ENCODE measurements around the gene NTF3.

Gene NTF3

DNA sequence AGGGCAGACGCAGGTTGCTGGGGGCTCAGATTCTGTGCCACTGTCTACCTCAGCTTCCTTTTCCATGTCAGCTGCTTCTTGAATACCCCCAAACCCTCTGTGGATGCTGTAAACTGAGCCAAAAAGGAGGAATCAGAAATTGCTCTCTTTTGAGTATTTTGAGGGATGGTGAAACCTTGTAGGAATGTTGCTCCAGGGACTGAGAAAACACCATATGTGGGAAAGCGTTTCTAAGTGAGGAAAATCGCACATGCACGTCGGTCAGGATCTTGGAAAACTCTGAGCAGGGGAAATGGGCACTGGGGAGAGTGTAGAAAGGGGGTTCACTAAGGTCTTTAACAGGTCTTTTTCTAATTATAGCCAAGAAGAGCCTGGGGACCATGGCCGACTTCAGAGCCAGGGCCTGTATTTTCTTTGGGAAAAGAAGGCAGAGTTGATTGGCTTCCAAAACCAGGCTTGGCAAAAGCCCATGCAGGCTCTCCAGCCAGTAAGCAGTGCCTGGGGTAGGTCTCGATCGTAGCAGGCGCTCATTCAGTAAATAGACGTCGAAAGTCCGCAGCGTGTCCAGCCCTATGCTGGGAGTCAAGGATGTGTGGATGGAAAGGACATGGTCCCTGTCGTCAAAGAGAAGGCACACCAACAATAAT lies 58.0 kb downstream of the NTF3 start:
- no peak for DNase-seq

- DNase-seq: no peak
Observed at GRCh38 chr12:5492562-5492961, 60.7 kb downstream of the NTF3 start.

DNA sequence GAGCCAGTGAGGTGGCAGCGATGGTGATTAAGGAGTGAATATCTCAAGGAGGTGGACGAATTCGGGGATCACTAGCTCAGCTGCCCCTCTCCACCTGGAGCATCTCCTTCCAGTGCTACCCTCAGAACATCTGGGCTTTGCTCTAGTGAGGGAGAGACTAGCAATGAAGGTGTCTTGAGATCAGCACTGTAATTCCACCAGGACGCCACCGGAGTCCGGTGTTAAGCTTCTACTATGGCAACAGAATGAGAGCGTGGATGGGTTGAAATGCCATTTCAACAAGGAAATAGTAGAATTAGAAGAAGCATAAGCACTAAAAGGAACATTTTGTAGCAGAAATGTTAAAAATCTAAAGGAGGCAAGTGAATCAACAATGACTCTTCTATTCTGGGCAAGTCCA lies 61.1 kb downstream of the NTF3 start:
- no peak for DNase-seq

DNA sequence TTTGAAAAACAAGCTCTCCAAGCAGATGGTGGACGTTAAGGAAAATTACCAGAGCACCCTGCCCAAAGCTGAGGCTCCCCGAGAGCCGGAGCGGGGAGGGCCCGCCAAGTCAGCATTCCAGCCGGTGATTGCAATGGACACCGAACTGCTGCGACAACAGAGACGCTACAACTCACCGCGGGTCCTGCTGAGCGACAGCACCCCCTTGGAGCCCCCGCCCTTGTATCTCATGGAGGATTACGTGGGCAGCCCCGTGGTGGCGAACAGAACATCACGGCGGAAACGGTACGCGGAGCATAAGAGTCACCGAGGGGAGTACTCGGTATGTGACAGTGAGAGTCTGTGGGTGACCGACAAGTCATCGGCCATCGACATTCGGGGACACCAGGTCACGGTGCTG lies 62.4 kb downstream of the NTF3 start:
- DNase-seq: no peak

DNA sequence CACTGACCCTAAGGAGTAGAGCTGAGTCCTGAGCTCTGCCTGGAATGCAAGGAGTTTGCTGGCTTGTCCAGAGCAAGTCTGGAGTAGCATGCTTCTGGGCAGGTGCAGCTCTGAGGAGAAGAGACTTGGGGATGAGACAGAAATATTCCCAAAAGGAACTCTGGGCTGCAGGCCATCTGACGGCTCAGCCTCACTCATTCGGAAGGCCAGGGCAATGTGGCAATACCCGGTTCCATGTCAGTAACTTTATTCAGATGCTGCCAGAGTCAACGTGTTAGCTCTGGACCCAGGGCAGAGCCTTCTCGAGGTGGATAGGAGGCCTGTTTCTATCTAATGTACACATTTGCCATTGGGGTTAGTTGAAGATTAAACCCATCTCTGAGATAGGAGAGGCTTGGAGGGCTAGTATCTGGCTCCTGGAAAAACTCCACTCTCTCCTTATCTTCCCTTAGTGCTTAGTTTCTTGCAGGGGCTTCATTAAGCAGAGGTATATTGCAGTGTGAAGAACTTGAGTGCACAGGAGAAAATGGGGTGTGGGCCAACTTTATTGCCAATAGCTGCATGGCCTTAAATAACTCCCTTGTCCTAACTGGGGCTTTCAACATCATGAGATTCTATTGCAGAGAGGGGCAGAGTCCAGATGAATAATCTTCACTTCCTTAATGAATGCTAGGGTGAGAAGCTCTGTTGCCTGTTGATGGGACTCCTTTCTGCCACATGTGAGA lies 65.6 kb downstream of the NTF3 start:
- DNase-seq: no peak

DNA sequence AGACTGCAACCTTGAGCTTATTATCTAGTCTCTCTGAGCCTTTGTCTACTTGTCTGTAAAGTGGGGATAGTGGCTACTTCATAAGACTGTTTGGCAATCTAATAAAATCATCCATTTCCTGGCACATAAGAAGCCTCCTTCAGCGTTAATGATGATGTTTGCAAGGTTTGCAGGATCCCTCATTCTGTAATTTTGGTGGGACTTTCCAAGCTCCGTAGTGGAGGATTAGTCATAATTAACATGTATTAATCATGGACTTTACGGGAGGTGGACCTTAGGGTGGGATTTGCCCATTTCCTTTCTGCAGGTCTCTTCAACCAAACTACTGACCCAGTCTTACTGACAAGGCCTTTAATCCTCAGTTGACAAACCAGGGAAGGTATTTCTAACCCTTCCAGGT lies 66.2 kb downstream of the NTF3 start:
- DNase-seq: no peak

DNA sequence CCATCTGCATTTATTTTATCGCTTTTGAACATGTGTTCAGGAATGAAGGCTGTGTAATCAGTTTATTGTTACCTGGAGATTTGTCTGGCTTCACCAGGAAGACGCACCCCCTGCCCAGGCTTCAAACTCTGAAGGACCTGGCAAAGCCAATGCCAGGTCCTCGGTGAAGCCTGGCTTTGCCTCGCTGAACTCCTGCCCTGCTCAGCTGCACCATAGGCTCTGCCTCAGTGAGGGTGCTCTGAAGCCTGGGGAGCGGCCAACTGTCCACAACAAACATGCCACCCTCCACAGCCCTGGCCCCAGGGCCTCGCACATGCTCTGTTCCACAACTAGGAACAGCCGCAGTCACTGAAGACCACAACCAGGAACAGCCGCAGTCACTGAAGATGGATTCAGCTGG lies 66.9 kb downstream of the NTF3 start:
- DNase-seq: no peak

GRCh38 chr12:5499566-5500330 lies 67.8 kb downstream of the NTF3 start:
- DNase-seq: no peak

DNA sequence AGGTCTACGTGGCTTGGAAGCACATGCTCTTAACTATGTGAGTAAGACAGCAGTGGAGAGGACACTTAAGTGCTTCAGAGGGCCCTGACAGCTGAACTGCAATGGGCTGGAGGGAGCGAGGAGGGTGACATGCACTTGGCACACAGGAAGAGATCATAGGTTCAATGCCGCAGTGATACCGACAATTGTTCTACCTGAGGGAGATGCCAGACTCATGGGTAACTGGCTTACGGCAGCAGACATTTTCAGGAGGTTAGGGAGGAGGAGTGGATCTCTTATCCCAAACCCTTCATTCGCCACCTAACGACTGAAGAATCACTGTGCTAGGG lies 68.4 kb downstream of the NTF3 start:
- DNase-seq: no peak

DNA sequence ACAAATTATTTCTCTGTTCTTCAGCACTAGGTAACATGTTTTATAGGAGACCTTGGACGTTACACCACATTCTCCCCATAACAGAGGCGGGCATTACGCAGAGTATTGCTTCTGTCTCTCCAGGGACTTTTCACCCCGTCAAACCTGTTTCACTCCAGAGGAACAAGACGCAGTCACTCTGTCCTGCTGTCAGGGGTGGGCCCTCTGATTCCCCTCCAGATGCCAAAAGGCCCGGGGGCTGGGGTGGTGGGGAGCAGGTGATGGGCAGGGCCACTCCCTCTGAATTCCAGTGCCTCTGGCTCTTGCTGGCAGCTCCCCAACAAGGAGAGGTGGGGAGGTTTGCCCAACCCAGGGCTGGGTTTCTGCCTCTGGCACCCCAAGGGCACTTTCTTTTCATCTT lies 71.9 kb downstream of the NTF3 start:
- no peak for DNase-seq

GRCh38 chr12:5505116-5505515 lies 73.2 kb downstream of the NTF3 start:
- DNase-seq: no peak

GRCh38 chr12:5505751-5506150 lies 73.8 kb downstream of the NTF3 start:
- no peak for DNase-seq

- DNase-seq: no peak
Observed at GRCh38 chr12:5506295-5506694, 74.4 kb downstream of the NTF3 start.

GRCh38 chr12:5506821-5507231 lies 74.9 kb downstream of the NTF3 start:
- DNase-seq: no peak

DNA sequence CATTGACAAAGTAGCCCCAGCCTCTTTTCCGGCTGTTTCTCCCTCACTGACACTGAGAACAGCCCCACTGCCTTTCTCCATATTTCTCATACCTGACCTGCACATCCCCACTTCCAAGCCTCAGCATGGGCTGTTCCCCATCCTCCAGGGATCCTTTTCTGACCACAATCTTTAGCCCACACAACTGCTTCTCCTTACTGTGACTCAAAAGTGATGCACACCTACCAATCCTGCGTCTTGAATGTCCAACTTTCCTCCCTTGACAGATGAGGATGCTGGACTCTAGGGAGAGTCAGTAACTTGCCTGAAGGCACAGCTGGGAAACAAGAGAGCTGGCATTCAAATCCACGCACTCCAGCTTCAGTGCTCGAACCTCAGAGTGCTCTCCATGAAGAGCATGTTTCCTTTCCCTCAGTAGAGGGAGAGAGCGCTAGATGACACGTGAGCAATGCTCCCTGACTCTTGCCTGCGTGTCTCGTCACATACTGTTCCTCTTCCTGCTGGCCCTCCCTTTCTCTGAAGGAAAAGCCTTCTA lies 75.6 kb downstream of the NTF3 start:
- DNase-seq: no peak

- no peak for DNase-seq
Observed at GRCh38 chr12:5507944-5508343, 76.0 kb downstream of the NTF3 start.

GRCh38 chr12:5509102-5509501 lies 77.2 kb downstream of the NTF3 start:
- no peak for DNase-seq

GRCh38 chr12:5509557-5509956 lies 77.6 kb downstream of the NTF3 start:
- DNase-seq: no peak

DNA sequence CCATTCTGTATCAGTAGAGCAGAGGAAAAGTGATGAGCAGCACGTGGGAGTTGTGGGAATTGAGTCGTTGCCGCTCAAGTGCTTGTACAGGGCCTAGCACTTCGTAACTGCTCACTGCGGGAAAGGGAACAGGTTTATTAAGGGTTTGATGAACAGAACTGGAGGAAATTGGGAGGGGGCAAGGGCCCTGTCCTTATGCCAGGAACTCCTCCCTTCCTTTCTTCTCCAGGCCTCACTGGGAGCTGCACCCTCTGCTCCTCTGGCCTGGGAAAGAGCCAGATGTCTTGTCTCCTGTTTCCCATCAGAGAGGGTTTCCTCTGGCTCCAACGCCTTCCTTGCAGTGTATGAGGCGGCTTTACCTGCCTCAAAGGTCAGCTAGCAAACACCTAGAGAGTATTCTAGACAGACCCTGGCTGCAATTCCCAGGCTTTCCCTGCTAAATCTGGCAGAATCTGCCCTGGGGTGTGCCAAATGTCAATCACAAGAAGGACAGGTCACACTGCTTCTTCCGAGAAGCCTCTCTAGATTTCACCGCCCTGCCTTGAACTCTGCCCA lies 78.4 kb downstream of the NTF3 start:
- no peak for DNase-seq

GRCh38 chr12:5511256-5511643 lies 79.3 kb downstream of the NTF3 start:
- no peak for DNase-seq

DNA sequence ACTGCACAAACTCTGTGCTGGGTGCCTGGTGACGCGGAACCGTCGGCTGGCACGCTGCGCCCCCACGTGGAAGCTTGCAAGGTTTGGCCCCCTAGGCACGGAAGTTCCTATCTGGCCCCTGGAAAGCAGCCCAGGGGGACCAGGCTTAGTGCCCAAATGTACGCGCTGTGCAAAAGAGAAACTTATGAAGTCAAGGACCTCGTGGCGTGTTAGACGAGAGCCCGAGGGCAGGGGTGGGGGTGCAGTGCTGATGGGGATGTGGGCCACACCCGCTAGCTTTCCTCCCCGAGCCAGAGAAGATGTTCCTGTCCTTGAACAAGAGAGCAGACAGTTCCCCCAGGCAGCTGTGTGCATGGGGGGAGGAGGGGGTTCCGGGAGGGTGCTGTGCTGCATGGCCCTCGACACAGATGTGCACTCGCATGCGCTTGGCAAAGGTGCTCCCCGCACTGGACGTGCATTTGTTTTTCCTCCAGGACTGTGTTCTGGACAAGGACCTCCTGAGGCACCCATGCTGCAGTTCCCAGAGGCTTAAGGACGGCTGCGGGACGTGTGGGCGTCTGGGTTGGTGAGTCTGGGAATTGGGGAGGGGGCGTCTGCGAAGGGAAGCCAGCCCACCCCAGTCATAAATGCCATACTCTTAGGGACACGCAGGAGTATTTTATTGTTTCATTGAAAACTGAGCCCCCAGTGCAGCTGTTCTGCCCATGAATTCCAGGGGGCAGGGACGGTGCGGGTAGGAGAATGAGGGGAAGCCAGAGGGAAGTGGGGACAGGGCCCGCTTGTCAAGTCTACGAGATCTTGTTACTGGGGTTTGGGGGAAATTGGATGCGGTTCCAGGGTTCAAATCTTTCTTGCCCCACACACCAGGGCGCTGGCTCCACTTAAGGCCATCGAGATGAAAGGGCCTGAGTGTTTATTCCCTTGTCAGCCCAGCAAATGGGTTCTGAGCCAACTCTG lies 80.0 kb downstream of the NTF3 start:
- DNase-seq: peak in 1 of 5 experiments; percentile 4

DNA sequence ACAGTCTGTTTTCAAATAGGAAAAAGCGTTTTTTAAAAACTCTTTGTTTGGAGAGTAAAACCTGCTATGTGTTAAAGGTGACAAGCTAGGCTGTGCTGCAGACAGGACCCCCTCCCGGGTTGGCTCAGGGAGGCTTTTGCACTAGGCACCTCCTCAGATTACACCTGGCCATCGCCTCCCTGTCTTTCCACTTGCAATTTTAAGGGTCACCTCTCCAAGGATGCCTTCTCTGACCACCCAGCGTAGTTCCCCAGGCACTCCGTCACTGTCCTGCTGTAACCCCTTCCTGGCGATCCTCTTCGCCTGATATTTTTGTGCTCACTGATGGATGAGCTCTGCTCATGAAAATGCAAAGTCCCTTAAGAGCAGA lies 80.7 kb downstream of the NTF3 start:
- DNase-seq: no peak

Data from T-helper 2 cell (primary cell).